ENCODE data around the gene TMEM190. TPM values are rescaled to one million over a fixed set of nuclear protein-coding genes. Genes with fewer than 3 reads are reported as not detected.

Gene TMEM190
- total RNA-seq, 1 donor from 2014 or later, result not detected

- H3K36me3 ChIP-seq (ENCODE audit: control insufficient read depth, insufficient read depth, low read length), result no peaks in the 10 kb centered on the region
- peaks cover 4% of the 10 kb centered on the region for H3K27me3 ChIP-seq (ENCODE audit: control insufficient read depth, insufficient read depth, low read length)
- FAIRE-seq (no peak), DNase-seq (ENCODE audit: low read depth) (no peak)
- peak within 1 kb of the TSS; percentile 56 for H3K4me3 ChIP-seq (ENCODE audit: low read depth, low read length)
- TF ChIP-seq CTCF (IDR thresholded peaks at IDR 0.05; ENCODE audit: insufficient read depth, low read length, severe bottlenecking), result no peak
These were observed 21.9 kb upstream of the TMEM190 start, which contains the start of gene COX6B2 for GRCh38 chr19:55354698-55355212. COX6B2 (minus strand) TSS chr19:55354719; CDS start chr19:55354521, 198 bp downstream.

- H3K36me3 ChIP-seq (ENCODE audit: control insufficient read depth, insufficient read depth, low read length), result no peaks in the 10 kb centered on the region
- peaks cover 4% of the 10 kb centered on the region for H3K27me3 ChIP-seq (ENCODE audit: control insufficient read depth, insufficient read depth, low read length)
- no peak for FAIRE-seq
These were observed 21.3 kb upstream of the TMEM190 start for GRCh38 chr19:55355213-55355821.

GRCh38 chr19:55358493-55358892 lies 18.1 kb upstream of the TMEM190 start:
- no peak for FAIRE-seq
- no peak for TF ChIP-seq CTCF (IDR thresholded peaks at IDR 0.05; ENCODE audit: insufficient read depth, low read length, severe bottlenecking)
- no peak for DNase-seq (ENCODE audit: low read depth)
- Histone ChIP-seq H3K27me3 (ENCODE audit: control insufficient read depth, insufficient read depth, low read length) (no peaks in the 10 kb centered on the region), H3K4me3 (ENCODE audit: low read depth, low read length) (no peak overlapping the region), H3K36me3 (ENCODE audit: control insufficient read depth, insufficient read depth, low read length) (no peaks in the 10 kb centered on the region)

More at GRCh38 chr19:55355213-55355821, 21.3 kb upstream of the TMEM190 start:
- H3K4me3 ChIP-seq (ENCODE audit: low read depth, low read length), result no peak overlapping the region
- peak; percentile 86 for DNase-seq (ENCODE audit: low read depth)
- TF ChIP-seq CTCF (IDR thresholded peaks at IDR 0.05; ENCODE audit: insufficient read depth, low read length, severe bottlenecking), result no peak

- no peak for FAIRE-seq
- DNase-seq (ENCODE audit: low read depth), result peak; percentile 33
- H3K27me3 ChIP-seq (ENCODE audit: control insufficient read depth, insufficient read depth, low read length), result no peaks in the 10 kb centered on the region
These were observed 17.4 kb upstream of the TMEM190 start for GRCh38 chr19:55358943-55359908.

GRCh38 chr19:55360902-55361301 lies 15.7 kb upstream of the TMEM190 start:
- TF ChIP-seq CTCF (IDR thresholded peaks at IDR 0.05; ENCODE audit: insufficient read depth, low read length, severe bottlenecking), result no peak
- FAIRE-seq, result no peak

More at GRCh38 chr19:55358943-55359908, 17.4 kb upstream of the TMEM190 start:
- Histone ChIP-seq H3K4me3 (ENCODE audit: low read depth, low read length) (no peak overlapping the region), H3K36me3 (ENCODE audit: control insufficient read depth, insufficient read depth, low read length) (no peaks in the 10 kb centered on the region)
- no peak for TF ChIP-seq CTCF (IDR thresholded peaks at IDR 0.05; ENCODE audit: insufficient read depth, low read length, severe bottlenecking)

More at GRCh38 chr19:55360902-55361301, 15.7 kb upstream of the TMEM190 start:
- DNase-seq (ENCODE audit: low read depth), result no peak
- Histone ChIP-seq H3K36me3 (ENCODE audit: control insufficient read depth, insufficient read depth, low read length) (no peaks in the 10 kb centered on the region), H3K27me3 (ENCODE audit: control insufficient read depth, insufficient read depth, low read length) (no peaks in the 10 kb centered on the region), H3K4me3 (ENCODE audit: low read depth, low read length) (no peak overlapping the region)
